ENCODE measurements around the gene PFN2.
"Not testable (repeated sequence)": the region's sequence is repeated elsewhere in the genome, so short reads cannot be mapped to it uniquely, and the experiment has no call there.

Gene PFN2, protein sequence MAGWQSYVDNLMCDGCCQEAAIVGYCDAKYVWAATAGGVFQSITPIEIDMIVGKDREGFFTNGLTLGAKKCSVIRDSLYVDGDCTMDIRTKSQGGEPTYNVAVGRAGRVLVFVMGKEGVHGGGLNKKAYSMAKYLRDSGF

DNA sequence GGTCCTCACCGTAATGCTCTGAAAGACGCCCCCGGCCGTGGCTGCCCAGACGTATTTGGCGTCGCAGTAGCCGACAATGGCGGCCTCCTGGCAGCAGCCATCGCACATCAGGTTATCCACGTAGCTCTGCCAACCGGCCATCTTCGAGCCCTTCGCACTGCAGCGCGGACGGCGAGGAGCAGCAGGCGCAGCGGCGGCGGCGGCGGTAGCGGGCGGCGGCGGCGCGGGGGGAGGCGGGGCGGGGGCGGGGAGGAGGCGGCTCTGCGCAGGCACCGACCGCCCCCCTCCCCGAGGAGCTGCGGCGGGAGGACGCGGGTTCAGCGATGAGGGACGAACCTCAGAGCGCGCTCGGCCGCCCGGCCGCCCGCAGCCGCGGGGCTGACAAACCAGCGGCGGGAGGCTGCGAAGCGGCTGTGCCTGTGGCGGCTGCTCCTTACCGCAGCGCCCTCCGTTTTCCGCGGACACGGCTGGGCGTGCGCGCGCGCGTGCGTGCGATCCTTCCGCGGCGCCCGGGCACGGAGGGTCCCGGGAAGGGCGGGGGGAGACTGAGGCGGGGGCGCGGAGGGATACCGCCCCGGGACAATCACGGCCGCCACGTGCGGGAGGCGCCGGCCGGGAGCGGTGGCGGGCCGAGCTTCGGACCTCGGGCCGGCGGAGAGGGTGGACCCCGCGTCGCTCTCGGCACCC, at the start of gene PFN2:
TSS of gene PFN2 (minus strand) at position 180 of the 687 bp plus-strand sequence. CDS start at position 141, 39 bp downstream.
- FAIRE-seq: no peak

DNA sequence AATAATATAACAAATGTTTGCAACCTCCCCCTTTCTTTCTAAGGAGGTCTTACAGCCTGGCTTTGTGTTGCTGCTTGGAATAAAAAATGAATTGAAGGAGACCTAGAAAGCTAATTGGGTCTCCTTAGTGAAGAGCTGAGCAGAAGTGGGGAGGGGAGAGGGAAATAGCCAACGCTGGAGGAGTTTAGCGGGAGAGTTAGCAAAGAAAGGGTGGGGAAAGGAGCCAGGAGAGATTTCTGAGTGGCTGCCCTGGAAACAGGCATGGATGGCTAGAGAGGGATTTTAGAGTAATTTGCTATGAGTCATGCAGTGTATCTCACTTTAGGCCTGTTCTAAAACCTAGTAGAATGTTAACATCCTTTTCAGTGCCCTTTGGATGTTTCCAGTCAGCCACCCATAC, 45.2 kb upstream of the PFN2 start:
- FAIRE-seq: no peak

DNA sequence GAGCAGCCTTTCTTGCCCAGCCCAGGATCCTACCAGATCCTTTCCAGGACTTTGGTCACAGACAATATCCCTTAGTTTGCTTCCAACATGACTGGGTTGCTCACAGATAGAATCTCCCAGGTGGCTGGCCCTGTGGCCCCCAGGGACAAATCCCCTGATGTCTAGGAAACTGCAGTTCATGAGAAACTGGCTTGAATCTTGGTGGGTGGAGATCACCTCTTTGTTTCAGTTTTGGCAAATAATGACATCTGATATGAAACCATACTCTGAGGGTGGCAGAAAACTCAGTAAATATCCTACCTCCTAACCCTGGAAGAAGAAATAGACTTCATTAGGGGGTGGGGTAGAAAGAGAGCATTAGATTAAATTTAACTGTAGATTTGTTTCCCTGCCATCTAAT, 44.1 kb upstream of the PFN2 start:
- no peak for FAIRE-seq

DNA sequence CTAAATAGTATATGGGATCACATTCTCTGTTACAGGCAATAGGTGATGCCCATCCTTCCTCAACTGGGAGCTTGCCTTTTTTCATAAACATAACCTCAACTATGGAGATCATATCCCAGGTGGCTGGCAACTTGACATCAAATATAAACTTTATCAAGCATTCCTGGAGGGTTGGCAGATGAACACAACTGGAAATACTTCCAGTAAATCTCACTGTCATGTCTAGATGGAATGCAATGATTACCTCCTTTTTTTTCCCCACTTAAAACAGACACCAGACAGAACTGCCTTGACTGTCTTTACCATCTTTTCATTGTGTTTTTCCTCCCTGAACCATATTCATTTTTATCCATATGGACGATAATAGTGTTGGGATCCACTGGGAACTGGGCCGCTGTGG, 43.1 kb upstream of the PFN2 start:
- no peak for FAIRE-seq

DNA sequence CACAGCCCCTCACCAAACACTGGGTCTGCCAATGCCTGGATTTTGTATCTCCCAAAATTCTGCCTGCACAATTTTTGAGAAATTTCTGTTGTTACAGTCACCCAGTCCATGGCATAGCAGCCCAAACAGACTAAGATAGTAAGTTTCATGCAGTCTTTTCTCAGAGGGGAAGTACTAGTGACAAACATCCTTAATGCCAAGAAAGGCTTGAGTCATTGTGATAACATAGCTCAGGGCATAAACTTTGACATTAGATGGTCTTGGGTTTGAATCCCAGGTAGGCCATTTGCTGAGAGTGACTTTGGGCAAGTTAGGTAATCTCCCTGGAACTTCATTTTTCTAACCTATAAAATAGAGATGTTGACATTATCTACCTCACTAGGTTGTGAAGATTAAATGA, 36.1 kb upstream of the PFN2 start:
- no peak for FAIRE-seq

DNA sequence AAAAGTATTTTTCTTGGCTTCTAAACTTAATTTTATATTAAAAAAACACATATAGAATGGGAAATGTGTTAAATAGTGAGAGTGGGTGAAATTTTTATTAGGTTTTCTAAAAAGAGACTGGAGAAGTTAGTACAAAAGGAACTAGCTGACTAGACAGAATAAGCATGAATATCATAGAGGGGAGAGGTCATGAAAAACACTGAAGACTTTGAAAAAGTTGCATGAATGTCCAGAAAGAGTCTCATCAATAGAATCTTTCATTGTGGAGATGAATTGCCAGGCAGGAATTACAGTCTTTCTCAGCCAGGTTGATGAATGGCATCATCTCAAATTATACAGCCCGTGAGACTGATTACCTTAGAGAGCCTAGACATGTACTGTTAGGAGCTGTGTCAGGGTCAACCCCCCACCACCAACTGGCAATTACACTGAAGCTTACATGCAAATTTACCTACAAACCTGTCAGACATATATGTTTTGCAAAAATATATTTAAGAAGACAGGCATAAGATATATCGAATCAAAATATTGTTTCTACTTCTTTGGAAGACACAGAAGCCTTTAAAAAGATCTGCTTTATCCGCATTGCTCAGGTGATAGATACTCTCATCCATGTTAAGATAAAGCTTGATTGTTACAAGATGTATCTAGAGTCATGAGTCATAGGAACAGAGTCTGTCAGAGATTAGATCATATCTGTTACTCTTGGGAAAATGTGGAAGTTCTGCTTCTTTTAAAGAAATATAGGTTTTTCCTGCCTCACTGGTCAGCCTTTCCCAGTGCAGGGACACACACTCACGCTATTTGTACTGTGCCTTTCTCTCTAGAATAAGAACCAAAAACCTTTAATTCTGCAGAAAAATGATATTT, 34.8 kb upstream of the PFN2 start:
- FAIRE-seq: no peak

DNA sequence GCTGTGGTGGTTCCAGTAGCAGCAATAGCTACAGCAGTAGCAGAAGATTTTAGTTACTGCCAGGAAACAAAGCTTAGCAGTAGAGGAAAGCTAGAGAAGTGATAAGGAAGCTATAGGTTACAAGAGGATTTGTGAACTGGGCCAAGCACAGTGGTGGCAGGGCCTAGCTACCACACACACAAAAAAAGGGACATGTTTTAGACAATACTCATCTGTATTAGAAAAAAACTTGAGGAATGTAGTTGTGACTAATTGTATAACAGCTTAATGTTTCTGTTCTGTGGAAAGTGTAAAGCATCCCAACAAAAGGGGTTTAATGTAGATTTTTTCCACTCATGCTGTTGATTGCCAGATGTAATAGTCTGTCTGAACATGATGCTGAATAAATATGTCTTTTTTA, 29.9 kb upstream of the PFN2 start:
- no peak for FAIRE-seq

DNA sequence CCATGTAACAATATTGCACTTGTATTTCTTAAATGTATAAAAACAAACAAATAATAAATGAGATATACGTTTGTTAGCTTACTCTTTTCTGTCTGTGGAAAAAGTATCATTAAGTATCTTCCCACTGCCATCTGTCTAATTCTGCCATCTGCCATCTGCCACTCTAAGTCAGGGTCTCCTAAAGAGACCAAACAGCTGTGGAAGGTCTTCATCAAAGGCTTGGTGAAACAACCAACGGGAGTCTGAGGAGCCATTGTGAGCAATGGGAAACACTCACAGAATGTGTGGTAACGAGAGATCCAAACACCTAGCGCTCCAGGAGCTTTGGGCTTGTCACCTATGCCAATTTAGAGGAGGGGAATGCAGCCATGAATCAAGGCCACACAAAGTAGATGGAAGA, 28.7 kb upstream of the PFN2 start:
- no peak for FAIRE-seq

DNA sequence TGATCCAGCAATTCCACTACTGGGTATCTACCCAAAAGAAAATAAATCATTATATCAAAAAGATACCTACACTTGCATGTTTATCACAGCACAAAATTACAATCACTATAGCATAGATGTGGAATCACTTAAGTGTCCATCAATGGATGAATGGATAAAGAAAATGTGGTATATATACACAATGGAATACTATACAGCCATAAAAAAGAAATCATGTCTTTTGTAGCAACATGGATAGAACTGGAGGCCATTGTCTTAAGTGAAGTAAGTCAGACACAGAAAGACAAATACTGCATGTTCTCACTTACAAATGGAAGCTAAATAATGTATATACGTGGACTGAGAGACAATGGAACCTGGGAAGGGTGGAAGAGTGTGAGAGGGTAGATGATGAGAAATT, 28.3 kb upstream of the PFN2 start:
- no peak for FAIRE-seq

DNA sequence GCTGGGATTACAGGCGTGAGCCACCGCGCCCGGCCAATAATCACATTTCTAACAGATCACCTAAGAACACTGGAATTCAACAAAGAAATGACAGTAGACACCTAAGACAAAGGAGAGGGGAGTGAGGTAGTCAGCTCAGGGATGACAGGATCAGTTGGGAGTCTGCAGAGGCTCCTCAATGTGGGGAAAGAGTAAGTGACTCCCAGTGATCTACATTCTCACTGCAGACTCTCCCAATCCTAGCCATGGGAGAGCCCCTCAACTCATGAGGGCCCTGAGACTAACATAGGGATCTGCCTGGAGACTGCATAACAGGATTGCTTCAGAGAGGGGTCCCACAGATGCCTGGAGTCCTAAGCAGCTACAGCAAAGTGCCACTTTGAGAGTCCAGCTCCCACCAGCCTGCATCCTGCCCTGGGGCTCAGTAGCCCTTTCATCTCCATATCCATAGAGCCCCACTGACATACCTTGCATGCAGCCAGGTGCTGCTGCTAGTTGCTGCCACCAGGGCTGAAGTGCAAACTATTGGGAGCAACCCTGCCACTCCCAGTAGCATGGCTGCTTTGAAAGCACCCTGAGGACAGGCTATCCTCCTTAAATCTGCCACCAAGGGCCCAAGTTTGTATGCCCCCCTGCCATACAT, 21.8 kb upstream of the PFN2 start:
- FAIRE-seq: no peak

DNA sequence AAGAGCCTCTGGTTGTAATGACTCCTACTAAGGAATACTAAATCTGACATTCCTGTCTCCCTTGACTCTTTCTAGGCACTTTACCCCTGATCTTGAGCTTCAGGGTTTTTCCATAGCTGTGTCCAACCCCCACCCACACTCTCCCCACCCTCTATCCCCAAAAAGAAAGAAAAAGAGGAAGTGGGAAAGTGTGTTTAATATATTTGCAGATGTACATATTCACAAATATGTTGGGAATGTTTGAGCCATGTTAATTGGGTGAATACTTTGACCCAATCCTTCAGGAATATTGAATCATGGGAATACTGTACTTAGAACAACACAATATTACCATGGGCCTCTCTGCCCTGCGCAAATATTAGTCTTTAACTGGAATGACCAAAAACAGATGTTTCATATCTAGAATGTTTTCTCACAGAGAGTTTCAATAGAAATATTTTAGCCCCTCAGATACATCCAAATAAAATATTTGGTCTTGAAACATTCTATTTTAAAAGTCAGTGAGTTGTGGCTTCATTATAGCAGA, 19.8 kb upstream of the PFN2 start:
- FAIRE-seq: no peak

DNA sequence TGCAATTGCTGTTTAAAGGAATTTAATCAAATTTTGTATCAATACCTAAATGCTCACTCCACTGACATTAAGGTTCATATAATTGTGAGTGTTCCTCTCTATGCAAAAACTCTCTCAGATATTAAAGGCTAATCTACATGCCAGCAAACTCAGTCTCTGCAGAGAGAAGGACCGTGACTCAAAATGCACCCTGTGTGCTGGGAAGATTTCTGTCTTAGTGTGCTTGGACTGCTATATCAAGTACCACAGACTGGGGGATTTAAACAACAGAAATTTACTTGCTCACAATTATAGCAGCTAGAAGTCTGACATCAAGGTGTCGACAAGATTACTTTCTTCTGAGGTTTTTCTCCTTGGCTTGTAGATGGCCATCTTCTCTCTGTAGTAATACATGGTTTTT, 18.6 kb upstream of the PFN2 start:
- FAIRE-seq: no peak

DNA sequence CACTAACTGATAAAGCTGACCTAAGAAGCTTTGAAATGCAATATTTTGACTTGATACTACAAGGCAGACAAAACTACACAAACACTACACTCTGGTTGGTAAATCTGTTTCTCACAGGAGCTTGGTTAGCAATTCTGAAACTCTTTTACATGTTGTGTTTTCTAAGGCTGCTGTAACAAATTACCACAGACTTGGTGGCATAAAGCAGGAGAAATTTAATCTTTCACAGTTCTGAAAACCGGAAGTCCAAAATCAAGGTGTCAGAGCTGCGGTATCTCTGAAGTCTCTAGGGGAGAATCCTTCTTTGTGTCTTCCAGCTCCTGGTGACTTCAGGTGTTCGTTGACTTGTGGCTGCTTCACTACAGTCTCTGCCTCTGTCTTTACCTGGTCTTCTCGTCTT, 12.9 kb upstream of the PFN2 start:
- no peak for FAIRE-seq

DNA sequence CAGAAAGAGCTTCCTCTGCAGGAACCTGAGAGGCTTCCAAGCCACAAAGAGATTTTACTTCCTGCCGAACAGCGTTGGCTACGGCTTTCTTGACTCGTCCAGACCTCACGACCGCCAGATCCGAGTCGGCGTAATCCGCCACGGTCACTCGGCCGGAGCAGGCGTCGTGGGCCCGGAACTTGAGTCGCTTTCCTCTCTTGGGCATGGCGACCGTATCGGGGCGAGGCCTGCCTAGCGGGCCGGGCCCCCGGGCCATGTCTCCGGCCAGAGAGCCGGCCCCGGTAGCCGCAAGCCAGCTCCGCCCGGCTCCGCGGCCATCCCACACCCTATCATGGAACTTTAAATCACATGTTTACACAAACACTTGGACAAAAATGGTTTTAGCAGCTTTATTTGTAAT, 12.4 kb upstream of the PFN2 start:
- not testable (repeated sequence) for FAIRE-seq

DNA sequence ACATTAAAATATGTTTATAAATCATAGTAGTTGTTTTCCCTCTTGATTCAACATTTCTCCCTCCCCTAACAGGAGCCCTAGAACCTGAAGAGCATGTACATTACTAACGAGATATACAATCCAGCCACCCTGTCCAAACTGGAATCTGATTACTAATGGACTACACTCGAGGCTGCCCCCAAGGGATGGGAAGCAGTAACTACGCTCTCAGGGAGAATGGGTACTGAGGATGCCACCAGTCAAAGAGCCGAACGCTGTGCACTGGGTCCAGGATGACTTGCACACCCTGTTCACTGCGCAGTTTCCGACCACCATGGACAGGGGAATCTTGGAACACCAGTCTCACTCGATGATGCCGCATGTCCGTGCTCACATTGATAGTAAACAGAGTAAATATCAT, 11.3 kb upstream of the PFN2 start:
- FAIRE-seq: peak; percentile 92

DNA sequence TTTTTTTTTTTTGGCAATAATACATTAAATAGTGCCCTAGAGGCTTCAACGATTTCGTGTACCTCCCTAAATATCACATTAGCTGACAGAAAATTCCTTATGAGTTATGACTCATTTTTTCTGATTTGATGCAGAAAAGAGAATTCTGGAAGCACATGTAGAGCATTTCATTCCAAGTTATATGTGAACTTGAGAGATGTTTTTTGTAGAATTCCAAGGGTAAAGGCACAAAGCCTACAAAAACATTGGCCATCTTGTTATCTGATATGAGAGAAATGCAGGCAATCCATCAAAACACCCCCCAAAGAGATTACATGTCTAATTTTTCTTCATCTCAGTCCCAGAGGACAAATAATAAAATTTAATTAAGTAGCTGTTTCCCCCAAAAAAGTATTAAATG, 6.7 kb upstream of the PFN2 start:
- no peak for FAIRE-seq

DNA sequence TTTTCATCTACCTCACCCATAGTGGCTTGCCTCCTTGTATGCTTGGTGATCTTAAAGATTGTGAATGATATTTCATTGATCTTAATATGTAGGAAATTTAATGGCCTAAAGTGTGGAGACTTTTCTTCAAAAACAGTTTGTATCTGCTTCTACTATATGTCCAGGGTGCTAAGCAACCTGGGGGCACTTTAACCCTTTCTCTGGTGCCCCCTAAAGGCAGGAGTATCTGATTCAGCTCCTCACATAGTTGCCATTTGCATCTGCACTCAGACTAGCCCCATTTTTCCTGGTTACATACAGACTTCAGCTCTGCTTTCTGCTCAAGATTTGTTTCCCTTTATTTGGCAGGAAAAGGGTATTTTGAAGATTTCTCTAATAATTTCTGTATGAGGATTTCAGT, 5.2 kb upstream of the PFN2 start:
- FAIRE-seq: no peak

DNA sequence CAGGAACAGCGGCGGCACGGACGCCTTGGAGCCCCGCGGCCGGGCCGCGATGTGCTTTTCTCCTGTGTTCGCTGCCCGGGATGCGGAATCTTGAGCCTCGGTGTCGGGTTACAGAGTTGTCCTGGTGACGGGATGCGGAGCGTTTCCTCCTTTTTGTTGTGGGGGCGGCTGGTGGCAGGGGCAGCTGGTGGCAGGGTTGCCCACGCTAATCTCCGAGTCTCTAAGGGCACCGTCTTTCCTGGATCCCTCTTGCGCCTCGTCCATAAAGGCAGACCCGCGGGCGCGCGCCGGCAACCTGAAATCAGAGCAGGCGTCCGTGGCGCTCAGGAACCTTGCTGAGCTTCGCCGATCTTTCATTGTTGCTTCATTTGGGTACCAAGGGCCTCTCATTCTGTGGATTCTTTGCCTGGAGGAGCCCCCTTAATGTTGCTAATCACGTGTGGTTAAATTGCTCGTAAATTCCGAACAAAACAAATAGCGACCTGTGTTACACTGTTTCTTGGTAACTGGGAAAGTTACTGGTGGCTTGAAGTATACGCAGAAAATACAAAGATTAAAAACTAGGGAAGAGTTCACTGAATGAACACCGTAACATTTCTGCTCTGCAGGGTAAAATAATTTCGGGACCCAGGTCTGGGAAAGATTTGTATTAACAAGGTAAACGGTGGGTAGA, 844 bp upstream of the PFN2 start:
- peak; percentile 80 for FAIRE-seq

DNA sequence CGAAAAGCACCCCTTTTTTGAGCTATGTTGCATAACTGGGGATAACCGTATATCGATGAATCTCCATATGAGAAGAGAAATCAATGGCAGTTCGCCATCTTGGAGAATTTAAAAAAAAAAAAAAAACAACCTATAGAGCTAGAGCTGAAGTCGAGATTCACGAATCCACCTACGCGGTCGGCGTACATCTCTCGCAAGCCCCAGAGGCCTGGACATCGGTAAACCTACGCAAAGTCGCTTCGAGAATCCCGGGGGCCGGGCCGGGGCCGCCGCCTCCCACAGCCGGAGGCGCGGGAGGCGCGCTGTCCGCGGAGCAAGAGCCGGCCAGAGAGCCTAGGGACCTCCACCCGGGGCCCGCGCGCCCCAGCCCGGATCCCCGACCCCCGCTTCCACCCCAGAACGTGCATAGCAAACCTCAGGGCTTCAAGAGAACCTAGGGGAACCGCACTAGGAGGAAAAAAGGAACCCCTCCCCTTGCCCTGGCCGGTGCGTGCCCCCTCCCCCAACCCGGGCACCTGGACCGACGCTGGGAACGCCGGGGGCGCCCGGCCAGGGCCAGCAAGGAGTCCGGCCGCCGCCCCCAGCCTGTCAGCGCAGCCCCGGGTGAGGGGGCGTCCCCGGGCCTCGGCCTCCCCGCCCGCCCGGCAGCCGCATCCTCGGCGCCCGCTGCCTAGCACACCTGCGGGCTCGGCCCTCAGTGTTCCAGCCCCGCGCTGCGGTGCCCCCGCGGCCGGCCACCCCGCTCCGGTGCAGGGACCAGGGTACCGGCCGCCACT, 567 bp downstream of the PFN2 start:
- FAIRE-seq: peak; percentile 76

DNA sequence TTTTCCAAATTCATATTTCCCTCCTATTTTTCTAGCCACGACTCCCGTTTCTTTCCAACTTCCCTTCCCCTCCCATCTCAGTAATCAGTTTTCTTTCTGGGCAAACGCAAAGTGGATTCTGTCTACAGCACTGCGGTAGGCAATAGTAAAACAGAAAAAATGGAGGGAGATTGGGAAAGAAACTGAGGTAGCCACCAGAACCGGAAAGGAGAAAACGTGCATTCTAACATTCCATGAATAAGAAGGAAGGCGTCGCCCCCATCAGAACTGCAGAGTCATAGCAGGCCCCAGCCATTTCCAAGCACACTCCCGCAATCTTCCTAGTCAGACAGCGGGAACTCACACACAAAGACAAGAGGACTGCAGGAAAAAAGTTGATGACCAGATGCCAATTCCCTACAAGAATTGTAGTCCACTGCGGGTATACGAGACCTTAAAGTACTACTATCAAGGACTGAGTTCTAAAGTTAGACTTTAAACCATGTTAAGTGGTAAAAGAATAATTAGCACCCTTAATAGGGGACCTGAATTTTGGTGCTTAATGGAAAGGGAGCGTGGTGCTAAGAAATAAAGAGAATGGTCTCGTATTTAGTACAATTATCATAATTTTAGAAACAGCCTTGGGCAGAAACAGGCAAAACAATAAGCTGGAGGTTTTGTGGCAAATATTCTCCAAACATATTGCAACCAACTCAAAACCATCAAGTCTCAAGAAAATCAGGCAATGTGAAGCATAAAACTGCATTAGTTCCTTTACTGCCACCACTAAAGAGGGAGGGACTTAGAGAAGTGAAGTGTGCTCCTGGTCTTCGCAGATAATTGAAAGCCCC, 1.4 kb downstream of the PFN2 start:
- FAIRE-seq: peak; percentile 91

DNA sequence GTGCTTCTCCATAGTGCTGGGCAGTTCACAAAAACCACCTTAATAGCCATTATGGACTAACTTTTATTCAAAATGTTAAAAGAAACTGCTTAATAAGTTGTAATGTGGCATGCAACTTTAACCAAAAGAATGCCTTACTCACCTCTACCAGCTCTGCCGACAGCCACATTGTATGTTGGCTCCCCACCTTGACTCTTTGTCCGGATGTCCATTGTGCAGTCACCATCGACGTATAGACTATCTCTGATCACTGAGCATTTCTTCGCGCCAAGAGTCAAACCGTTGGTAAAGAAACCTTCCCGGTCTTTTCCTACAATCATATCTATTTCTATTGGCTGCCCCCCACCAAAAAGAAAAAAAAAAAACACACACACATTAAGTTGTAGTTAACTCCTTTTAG, 2.5 kb downstream of the PFN2 start:
- FAIRE-seq: no peak

All from G401.6 (cell line).